Tracheal epithelial cell (primary cell): Measurements from ENCODE around the gene CCER1. TPM values are rescaled to one million over a fixed set of nuclear protein-coding genes. Genes with fewer than 3 reads are reported as not detected.

Source experiments
- total RNA-seq: library from RNA; depleted of rRNA; stranded (reverse); fragments of >200 nt; gene quantifications from 2 replicates; pipeline ENCODE4 v1.2.1, GENCODE V29; 2014

CCER1 gene
- not detected in 2 replicates for total RNA-seq

DNA sequence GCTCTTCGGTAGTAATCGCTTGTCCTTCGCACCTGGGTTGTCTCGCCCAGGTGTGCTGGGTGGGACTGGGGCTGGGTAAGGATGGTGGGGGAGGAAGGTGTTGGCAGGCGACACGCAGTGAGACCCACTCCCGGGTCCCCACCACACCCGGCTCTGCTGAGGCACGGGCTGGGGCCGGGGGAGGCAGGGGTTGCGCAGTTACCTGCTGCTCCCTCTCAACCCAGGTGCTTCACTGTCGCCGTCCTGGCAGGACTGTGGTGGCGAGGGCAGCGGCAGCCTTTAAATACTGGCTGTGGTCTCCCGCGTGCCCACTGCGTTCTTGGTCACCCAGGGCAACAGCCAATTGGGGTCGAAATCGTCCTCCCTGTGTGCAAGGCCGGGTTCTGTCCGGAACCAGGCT lies at the start of gene CCER1:
Gene CCER1 (minus strand): TSS at position 256 of the 400 bp plus-strand sequence. CDS start 434 bp downstream, outside the sequence.

Other genes starting within 250 kb of the CCER1 start
- gene EPYC, start 49.8 kb upstream of the CCER1 start, total RNA-seq = not detected in 2 replicates
- not detected in 2 replicates for gene KERA, start 102.8 kb upstream of the CCER1 start, total RNA-seq
- gene LUM, start 156.3 kb upstream of the CCER1 start, total RNA-seq = 0.21 and 6.5 TPM in 2 replicates
- 1.1 and 50.1 TPM in 2 replicates for gene DCN, start 227.6 kb upstream of the CCER1 start, total RNA-seq